Stimulated activated CD4-positive, alpha-beta T cell treated with anti-CD3 and anti-CD28 coated beads, Interleukin-4, amount 100 ng/mL, for 4 hours (primary cell): ENCODE data around the gene TBKBP1.

Experiments used
- DNase-seq, 2 experiments: peaks; one replicate each; pipeline ENCODE4 v3.0.0-alpha.2; 2020

The TBKBP1 gene

DNA sequence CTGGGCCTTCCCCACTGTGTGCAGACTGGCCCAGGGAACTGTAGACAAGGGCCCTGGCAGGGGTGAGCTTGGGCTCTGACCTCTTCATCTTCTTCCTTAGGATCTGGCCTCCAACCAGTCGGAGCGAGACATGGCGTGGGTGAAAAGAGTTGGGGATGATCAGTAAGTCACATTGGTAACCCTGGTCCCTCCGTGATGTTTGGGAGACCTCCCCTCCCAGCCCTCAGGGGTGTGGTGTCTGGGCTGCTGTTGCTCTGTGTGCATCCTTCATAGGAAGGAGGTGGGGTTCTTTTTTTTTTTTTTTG is 5.5 kb downstream of the TBKBP1 start:
- no peak for DNase-seq

DNA sequence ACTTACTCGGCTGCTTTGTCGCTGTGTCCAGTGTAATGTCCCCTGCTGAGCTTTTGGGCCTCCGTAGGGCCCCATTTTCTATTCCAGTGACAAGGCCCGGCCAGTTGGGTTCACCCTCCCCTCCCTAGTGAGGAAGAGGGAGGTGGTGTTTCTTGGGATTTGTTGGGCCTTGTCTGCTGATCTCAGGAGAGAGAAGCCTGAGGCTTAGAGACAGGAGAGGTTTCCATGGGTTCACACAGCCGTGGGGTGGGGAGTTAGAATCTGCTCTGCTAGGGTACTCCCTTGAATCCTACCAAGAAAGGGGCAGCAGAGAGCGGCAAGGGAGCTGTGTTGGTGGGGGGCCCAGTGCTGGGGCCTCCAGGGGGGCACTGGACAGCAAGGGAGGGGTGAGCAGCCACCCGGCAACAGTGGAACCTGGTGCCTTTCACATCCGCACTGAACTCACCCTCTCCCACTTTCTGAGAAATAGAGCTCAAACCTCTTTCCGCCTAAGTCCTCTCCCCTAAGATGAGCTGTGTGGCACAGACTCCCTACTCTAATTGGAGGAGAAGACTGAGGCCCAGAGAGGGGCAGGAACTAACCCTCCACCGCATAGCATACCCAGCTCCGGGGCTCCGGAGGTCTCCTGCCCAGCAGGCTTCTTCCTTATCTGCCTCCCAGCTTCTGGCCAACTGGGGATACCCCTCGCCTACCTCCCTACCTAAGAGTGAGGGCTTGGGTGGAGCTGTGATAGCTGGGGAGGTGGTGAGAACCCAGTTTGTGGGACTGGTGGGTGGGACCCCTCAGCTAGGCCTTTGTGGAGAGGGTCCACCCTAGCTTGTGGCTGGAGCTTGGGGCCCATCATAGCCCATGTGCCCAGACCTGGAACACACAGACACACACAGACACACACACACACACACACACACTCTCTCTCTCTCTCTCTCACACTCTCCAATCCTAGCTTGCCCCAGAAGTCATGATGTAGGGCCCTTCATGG is 6.8 kb downstream of the TBKBP1 start:
- no peak for DNase-seq

DNA sequence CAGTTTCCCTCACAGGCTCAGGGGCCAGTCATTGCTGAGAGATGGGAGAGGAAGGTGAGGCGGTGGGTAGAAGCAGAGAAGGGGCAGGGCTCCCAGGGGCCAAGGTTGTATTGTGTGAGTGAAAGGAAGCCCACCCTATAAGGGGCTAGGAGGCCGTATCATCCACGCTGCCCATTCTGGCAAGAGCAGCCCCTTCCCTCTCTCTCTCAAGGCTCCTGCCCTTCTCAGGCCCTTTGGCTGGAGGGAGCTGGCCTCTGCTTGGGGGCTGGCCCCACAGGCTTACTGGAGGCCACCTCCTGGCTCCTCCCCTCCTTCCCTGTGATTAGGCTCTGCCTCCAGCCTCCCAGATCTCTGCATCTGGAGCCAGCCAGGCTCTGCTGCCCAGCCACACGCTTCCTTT is 7.6 kb downstream of the TBKBP1 start:
- no peak for DNase-seq

DNA sequence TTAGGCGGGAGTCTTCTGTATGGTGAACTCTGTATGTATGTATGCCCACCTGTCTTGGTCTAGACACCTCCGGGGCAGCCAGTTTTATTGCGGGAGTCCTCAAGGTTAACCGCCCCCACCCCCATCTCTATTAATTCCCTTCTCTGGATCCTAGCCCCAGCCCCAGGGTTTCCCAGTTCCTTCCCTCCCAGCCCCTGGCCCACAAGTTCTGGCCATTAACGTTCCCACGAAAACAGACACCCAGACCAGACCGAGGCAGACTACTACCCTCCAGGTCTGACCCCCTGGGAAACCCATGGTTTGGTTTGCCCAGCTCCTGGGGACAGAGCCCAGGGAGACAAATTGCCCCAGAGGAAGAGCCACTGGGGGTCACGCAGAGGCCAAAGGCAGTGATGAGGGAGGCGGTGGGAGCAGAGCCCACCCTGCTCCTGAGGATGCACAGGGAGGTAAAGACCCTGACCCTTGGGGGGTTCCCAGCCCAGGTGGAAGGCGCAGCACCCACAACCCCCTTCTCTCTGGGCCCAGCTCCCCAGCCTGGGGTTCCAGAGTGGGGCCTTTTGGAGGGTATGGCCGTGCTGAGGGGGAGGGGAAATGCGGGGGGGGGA is 8.5 kb downstream of the TBKBP1 start:
- DNase-seq, result peak in 1 of 2 experiments; percentile 3

DNA sequence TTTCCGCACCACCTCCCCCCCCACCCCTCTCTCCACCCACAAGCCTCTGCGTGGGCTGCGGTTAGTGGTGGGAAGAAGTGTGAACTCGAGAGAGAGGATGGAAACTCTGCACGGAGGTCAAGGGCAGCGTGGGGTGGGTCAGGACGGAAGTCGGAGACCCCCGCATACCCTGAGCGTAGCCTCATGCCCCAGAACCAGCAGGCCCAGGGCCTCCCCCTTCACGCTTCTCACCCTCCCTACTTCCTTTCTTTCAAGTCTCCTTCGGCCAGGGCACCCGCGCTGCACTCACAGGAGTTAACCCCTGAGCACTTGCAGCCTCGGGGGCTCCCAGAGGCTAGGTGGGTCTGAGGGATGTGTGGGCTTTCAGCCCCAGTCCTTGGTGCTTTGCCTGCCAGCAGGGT is 9.2 kb downstream of the TBKBP1 start:
- DNase-seq, result peak; percentile 62 to 80

DNA sequence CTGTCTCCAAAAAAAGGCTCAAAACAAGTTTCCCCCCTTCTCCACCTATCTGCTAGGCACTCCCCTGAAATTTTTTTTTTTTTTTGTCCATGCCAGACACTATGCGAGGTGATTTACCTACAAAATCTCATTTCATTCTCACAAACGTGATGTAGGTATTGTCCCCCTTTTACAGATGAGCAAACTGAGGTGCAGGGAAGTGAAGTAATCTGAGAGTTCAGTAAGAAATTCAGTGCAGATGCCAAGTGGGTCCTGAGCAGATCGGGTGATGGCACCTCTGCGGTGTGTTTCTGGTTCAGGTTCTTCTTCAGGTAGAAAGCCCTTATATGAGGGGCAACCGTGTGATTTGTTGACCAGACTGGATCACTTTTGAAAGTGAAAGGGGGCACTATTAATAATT is 9.7 kb downstream of the TBKBP1 start:
- DNase-seq, result no peak

DNA sequence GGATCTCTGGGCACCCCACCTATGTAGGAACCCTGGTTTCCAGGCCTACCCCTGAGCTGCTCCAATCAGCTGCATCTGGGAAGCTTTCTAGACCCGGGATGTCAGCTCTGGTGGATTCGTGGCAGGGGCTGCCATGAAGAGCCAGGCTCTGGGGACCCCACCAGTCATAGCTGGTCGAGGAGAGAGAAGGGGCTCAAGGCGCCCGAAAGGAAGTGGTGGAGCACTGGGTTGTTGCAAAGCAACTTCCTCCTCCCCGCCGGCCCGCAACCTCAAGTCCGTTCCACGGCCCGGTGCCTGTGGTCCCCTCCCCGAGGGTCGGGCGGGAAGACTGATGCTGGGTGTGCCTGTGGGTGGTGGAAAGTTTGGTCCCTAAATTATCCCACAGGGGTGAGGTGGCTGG is 10.2 kb downstream of the TBKBP1 start:
- DNase-seq, result no peak

DNA sequence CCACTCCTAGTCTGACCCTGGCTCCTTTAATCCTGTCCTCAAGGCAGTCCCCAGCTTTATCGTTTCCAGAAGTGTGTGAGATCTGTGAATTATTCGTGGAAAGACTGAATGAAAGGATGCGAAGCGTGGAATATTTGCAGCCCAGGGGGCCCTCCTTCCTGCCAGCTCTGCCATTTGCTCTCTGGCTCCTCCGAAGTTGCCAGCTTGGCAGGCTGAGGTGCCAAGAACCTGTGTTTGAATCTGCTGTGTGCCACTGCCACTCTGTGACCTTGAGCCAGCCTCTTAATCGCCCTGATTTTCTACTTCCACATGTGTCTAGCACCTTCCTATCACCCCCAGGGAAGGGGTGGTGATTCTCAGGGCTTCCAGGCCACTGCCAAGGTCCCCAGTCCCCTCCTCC is 10.8 kb downstream of the TBKBP1 start:
- DNase-seq, result no peak

DNA sequence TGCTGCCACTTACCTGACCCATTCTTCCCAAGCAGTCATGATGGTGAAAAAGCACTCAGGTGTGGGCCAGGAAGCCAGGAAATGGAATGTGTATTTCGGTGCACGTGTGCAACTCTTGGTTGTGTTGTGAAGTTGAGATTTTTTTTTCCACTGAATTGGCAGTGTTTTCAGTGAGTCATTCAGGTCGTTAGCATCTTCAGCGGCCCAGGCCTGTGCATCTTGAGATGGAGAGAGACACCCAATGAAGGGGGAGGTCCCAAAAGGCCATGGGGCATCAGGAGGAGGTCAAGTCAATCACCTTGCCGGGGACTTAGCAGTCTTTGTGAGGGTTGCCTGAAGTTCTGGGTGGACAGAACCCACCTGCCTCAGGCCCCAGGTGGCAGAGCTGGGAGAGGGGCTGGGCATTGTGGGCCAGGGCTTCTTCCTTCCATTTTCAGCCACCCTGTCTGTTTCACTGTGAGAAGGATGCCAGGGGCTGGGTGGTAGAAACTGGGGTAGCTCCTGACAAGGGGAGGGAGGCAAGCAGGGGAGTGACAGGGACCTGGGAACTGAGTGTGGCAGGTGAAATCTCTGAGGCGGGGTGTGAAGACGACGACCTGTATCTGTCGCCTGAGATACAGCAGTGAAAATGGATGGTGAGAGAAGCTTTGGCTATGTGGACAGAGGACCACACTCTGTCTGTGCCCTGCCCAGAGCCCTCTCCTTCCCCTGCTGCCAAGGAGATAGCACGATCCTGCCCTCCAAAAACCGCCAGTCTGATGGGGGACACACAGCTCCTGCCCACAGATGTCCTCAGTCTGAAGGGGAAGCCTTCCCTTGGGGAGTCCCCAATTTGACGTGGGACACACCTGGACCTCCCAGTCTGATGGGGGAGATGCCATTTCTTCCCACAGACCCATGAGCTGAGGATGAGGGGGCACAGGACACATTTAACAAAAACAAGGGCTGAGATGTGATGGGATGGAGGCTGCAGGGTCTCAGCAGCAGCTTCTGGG is 11.9 kb downstream of the TBKBP1 start:
- DNase-seq, result peak in 1 of 2 experiments; percentile 72

DNA sequence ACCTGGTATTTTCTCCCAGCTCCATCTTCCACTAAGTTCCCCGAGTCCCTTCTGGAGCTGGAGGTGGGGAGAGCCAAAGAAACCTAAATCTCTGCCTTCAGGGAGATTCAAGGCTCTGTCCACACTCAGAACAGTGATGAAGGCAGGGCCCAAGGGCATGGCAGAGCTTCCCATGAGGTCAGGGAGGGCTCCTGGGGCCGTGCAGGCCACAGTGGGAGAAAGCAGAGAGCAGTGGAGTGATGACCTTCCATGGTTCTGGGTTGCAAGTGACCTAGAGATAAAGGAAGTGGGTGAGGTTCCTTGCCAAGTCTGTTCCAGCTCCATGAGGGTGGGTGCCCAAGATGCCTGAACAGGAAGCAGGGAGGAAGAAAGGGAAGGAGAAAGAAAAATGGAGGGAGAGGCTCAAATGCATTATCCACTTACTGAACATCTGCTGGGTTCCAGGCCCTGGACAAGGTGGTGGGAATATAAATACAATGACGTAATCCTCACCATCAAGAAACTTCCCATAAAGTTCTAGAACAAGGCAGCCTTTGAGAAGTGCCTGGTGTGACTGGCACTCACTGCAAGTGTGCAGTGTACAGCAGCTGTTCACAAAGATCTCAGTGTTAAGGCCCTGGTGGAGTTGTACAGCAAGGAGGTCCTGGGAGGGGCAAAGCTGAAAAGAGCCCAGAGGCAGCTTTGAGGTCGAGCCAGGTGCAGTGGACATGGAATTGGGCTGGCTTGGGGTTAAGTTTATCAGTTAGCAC is 13.3 kb downstream of the TBKBP1 start:
- no peak for DNase-seq

DNA sequence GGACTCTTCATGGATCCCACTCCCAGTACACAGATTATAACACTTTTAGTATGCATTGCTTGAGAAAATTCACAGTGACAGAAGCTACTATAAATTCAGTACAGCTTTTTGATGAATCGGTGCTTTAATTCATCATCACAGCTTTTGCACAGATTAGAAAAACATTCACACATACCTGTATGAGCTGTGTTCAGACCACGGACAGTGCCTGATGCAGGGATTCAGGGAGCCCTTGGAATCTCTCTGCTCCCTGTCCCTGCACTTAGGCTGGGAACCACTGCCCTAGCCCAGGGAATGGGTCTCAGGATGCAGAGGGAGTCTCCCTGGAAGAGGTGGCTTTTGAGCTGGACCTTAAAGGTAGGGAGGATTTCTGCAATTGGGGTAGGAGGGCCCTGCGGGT is 13.9 kb downstream of the TBKBP1 start:
- no peak for DNase-seq

DNA sequence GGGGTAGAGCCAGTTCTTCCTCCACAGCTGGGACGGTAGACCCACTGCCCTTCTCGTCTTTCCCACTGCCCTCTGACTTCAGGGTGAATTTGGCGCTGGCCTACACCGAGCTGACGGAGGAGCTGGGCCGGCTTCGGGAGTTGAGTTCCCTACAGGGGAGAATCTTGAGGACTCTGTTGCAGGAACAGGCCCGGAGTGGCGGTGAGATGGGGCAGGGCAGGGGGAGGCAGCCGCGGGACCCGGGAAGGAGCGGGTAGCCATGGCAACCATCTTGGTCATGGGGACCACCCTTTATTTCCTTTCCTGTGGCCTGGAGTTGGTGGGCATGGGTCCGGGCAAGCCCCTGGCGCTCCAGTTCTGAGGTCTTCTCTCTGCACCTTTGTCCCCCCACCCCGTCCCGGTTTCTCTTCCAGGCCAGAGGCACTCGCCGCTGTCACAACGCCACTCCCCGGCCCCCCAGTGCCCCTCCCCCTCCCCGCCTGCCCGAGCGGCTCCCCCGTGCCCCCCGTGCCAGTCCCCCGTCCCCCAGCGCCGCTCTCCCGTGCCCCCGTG is 14.4 kb downstream of the TBKBP1 start:
- no peak for DNase-seq

DNA sequence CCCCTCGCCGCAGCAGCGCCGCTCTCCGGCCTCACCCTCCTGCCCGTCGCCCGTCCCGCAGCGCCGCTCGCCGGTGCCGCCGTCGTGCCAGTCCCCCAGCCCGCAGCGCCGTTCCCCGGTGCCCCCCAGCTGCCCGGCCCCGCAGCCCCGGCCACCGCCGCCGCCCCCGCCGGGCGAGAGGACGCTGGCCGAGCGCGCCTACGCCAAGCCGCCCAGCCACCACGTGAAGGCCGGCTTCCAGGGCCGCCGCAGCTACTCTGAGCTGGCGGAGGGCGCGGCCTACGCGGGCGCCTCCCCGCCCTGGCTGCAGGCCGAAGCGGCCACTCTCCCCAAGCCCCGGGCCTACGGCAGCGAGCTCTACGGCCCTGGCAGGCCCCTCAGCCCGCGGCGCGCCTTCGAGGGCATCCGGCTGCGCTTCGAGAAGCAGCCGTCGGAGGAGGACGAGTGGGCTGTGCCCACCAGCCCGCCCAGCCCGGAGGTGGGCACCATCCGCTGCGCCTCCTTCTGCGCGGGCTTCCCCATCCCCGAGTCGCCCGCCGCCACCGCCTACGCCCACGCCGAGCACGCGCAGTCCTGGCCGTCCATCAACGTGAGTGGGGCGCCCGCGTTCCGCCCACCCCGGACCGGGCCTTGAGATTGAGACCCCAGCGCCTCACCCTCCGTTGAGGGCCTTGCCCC is 15.0 kb downstream of the TBKBP1 start:
- no peak for DNase-seq

DNA sequence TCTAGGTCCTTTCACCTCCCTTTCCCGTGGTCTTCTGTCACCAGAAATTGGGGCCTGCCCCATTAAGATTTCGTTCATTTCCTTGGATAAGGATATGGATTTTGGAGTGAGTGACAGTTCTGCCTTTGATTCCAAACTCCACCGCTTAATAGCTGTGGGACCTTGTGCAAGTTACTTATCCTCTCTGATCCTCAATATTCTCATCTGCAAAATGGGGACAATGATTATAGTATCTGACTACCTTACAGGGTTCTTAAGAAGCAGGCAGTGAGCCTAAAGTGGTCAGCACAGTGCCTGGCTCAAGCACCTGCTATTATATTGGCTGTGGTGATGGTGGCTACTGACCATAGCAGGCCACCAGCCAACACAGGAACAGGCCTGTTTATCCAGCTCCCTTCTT is 15.6 kb downstream of the TBKBP1 start:
- no peak for DNase-seq

DNA sequence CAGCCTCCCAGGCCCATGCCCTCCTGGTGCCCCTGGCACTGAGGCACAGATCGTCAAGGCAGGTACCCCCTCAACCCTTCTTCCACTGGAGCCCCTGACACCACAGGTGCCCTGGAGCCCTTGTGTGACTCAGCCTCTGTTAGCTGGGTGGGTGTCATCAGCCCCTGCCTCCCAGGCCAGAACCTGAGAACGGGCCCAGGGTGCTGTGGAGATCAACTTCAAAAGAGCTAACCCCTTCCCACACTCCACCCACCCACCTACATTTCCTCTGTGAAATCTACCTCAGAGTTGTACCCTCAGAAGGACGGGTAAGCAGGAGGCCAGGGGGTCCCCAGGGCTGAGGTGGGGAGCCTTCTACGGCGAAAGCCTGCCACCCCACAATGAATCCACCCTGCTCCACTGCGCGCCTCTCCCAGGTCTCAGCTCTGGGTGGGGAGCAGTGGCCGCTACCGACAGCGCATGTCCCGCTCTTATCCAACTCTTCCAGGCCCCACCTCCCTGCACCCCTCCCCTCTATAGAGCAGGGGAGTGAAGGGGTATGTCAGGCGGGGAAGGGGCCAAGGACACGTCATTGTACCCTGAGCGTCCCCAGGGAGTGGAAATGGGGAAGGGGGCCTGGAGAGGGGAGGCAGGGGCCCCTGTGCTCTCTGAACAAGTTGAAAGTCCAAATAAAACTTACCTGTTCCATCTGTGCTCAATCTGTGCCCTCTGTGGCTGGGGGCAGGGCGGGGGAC is 17.6 kb downstream of the TBKBP1 start:
- DNase-seq, result peak in 1 of 2 experiments; percentile 61

DNA sequence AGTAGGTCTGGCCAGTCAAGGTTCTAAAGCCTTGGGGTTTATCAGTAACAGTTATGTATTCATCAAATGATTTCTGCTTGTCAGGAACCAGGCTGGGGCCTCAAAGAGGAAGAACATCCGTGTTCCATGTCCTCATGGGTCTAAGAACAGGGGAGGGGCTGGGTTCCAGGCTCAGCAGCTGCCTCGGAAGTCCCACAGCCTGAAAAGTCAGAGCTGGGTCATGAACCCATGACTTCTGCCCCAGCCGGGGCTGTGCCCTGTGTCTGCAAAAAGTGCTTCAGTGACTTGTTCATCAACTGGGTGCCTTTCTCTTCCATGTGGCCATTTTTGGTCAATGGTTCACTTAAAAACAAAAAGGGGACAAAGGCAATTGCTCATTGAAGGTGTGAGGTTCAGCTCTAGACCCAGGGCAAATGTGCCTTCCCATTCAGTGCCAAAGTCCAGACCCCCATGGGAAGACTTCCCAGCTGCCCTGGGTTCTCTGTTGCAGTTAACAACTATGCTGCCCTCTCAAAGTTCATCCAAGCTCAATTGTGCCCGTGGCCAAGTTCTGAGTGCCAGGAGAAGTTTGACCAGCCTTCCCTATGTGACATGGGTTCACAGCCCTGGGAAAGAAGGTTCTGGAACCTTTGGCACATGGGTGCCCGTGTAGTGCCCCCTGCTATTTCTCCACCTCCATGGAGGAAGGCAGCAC is 18.5 kb downstream of the TBKBP1 start:
- DNase-seq, result no peak

DNA sequence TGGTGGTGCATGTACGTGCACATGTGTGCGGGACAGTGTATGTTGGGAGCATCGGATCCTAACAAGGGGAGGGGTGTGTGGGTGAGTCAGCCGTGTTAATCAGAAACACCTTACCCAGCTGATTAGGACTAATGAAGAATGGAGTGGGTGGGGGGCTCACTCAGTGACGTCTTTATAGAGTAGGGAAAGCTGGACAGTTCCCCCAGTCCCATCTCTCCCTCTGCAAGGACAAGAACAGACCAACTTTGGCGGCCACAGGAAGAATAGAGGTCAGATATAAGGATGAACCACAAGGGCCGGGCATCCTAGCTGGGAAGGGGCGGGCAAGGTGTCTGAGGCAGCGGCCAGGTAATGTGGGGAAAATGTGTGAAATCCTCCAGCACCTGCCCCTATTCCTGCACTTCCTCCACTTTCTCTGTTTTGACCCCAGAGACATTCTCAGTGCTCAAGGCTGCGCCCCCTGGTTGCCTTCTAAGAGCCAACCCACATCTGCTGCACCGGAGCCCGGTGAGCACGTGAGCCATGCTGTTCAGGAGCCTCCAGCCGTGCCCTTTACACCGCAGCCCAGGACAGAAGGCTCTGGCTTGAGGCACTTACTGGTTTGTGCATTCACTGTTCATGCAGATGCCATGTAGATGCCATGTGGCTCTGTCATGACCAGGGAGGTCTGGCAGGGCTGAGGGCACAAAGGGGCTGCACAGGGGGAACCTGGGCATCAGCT is 20.2 kb downstream of the TBKBP1 start:
- no peak for DNase-seq

DNA sequence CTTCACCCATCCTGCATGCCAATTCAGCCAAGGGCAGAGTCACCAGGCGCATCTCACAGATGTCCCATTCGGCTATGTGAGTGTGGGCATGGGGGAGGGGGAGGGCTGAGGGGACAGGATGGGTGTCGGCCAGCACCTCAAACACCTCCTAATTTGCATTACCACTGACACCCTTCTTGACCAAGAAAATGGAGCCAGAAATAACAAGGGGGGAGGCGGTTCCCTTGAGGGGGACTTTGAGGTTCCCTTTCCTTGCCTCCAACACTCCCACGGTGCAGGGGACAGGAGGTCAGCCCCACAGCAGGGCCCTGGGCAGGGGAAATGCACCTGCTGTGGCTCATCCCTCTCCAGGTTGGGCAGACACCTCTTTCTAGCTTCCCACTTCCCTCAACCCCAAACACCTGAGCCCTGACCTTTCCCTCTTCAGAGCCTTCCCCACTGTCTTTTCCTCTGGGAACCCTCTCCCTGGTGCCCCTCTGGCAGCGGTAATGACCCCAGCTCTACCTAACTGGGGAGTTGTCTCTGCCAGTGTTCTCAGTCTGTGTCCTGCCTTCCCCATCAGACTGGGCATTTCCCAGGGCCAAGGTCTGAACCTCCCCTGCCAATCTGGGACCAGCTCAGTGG is 20.9 kb downstream of the TBKBP1 start:
- DNase-seq, result no peak
